K562 (cell line): ENCODE measurements around the gene PTCD3. TPM values are rescaled to one million over a fixed set of nuclear protein-coding genes. Genes with fewer than 3 reads are reported as not detected.

Experiments
- ERF ChIP-seq: fragments of 450-650 bp; formaldehyde crosslinking; IDR thresholded peaks from 2 replicates; pipeline ENCODE4 v1.4.0; 2020; ENCODE audit warnings: mild to moderate bottlenecking, mixed read lengths
- KDM2B ChIP-seq: fragments of 250-450 bp; sonication (Bioruptor Pico); IDR thresholded peaks from 2 replicates; pipeline ENCODE4 v1.8.0; 2021; ENCODE audit warnings: mild to moderate bottlenecking, moderate library complexity
- OTX1 ChIP-seq: fragments of 450-650 bp; formaldehyde crosslinking; IDR thresholded peaks from 2 replicates; pipeline ENCODE4 v1.4.0; 2022; ENCODE audit warnings: mild to moderate bottlenecking
- POLR2AphosphoS5 ChIP-seq: IDR thresholded peaks from 2 replicates; pipeline ENCODE4 v1.6.1; 2011; ENCODE audit warnings: mild to moderate bottlenecking, low read depth, low read length, moderate library complexity; ENCODE audit not compliant: control insufficient read depth, insufficient read depth
- WHSC1 ChIP-seq: IDR thresholded peaks from one replicate; pipeline ENCODE4 v1.6.1; 2012; ENCODE audit warnings: low read length, control low read depth, inconsistent platforms
- polyA plus RNA-seq, 8 experiments: library from polyadenylated mRNA; depleted of rRNA in 4 of 8; stranded (reverse) in 5 of 8; unstranded in 3 of 8; fragments of >200 nt; fragmentation: Nextera tagmentation in 2 of 8; fragmentation: Illumina TruSeq in 1 of 8; extraction: Ambion mirVana in 2 of 8; extraction: Trizol in 1 of 8; gene quantifications; 2 replicates each; pipeline versions ENCODE4 v1.2.1 to v1.2.3, GENCODE V29; 2011 to 2014; ENCODE audit warnings: inconsistent platforms in 1 of 8, missing spikeins in 1 of 8
- total RNA-seq, 7 experiments: library from RNA; depleted of rRNA in 6 of 7; stranded (reverse); fragments of >200 nt in 6 of 7; fragmentation: Illumina TruSeq in 2 of 7; extraction: Trizol in 2 of 7; gene quantifications; 2 replicates each; pipeline versions ENCODE4 v1.2.1 to v1.2.3, GENCODE V29; 2011 to 2021; ENCODE audit warnings: low replicate concordance in 1 of 7
- TF ChIP-seq, protein P1 (sequence below): fragments of 450-650 bp; formaldehyde crosslinking; IDR thresholded peaks from 2 replicates; pipeline ENCODE4 v1.4.0; 2022; ENCODE audit warnings: missing genetic modification characterization
- TF ChIP-seq, protein P2 (sequence below): fragments of 250-450 bp; sonication (Bioruptor Pico); IDR thresholded peaks from 2 replicates; pipeline ENCODE4 v1.4.0; 2020; ENCODE audit warnings: borderline replicate concordance
- TF ChIP-seq, protein P3 (sequence below): fragments of 250-450 bp; sonication (Bioruptor Pico); IDR thresholded peaks from 2 replicates; pipeline ENCODE4 v1.4.0; 2020
- TF ChIP-seq, protein P4 (sequence below): fragments of 450-650 bp; IDR thresholded peaks from 2 replicates; pipeline ENCODE4 v1.6.1; 2016; ENCODE audit warnings: antibody characterized with exemption

The PTCD3 gene
- total and polyA plus RNA-seq, 9 of the 15 experiments (the other 6 are each of a cell fraction or from before 2014, with no cell fraction given): 65.2 to 241 (median 172) TPM

DNA sequence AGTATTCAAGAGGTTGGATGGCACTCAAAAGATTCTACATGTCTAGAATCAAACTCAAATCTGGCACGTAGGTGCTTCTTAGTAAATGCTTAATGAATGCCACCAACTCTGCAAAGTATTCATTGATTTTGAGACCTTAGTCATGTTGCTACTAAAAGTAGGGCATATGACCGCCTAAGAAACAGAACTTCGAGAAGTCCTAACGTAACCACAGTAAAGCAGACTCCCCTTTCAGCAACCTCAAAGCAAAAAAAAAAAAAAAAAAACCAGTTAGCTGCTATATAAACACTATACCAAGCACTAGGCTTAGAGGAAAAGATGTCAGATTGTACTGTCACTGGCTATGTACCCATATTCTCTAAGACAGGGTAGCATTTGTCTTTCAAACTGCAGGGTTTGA lies 33.9 kb downstream of the PTCD3 start (continued):
- TF ChIP-seq, protein P1, sequence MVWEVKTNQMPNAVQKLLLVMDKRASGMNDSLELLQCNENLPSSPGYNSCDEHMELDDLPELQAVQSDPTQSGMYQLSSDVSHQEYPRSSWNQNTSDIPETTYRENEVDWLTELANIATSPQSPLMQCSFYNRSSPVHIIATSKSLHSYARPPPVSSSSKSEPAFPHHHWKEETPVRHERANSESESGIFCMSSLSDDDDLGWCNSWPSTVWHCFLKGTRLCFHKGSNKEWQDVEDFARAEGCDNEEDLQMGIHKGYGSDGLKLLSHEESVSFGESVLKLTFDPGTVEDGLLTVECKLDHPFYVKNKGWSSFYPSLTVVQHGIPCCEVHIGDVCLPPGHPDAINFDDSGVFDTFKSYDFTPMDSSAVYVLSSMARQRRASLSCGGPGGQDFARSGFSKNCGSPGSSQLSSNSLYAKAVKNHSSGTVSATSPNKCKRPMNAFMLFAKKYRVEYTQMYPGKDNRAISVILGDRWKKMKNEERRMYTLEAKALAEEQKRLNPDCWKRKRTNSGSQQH (CRISPR knock-in tag): no peak
- TF ChIP-seq WHSC1 (no peak), POLR2AphosphoS5 (no peak), OTX1 (CRISPR knock-in tag) (no peak), ERF (CRISPR knock-in tag) (no peak), KDM2B (CRISPR knock-in tag) (no peak)
- TF ChIP-seq, protein P2, sequence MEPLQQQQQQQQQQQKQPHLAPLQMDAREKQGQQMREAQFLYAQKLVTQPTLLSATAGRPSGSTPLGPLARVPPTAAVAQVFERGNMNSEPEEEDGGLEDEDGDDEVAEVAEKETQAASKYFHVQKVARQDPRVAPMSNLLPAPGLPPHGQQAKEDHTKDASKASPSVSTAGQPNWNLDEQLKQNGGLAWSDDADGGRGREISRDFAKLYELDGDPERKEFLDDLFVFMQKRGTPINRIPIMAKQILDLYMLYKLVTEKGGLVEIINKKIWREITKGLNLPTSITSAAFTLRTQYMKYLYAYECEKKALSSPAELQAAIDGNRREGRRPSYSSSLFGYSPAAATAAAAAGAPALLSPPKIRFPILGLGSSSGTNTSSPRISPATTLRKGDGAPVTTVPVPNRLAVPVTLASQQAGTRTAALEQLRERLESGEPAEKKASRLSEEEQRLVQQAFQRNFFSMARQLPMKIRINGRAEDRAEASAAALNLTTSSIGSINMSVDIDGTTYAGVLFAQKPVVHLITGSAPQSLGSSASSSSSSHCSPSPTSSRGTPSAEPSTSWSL (CRISPR knock-in tag): no peak
- TF ChIP-seq, protein P3, sequence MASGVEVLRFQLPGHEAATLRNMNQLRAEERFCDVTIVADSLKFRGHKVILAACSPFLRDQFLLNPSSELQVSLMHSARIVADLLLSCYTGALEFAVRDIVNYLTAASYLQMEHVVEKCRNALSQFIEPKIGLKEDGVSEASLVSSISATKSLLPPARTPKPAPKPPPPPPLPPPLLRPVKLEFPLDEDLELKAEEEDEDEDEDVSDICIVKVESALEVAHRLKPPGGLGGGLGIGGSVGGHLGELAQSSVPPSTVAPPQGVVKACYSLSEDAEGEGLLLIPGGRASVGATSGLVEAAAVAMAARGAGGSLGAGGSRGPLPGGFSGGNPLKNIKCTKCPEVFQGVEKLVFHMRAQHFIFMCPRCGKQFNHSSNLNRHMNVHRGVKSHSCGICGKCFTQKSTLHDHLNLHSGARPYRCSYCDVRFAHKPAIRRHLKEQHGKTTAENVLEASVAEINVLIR (CRISPR knock-in tag): no peak
- TF ChIP-seq, protein P4, sequence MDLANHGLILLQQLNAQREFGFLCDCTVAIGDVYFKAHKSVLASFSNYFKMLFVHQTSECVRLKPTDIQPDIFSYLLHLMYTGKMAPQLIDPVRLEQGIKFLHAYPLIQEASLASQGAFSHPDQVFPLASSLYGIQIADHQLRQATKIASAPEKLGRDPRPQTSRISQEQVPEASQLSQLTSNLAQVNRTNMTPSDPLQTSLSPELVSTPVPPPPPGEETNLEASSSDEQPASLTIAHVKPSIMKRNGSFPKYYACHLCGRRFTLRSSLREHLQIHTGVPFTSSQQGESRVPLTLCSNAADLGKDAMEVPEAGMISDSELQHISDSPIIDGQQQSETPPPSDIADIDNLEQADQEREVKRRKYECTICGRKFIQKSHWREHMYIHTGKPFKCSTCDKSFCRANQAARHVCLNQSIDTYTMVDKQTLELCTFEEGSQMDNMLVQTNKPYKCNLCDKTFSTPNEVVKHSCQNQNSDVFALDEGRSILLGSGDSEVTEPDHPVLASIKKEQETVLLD: no peak
